ENCODE data around the gene BCAR1.
A peak's percentile ranks its signal among the peaks of the same experiment; 100 is the strongest.
"Not testable (repeated sequence)": the region's sequence is repeated elsewhere in the genome, so short reads cannot be mapped to it uniquely, and the experiment has no call there.

BCAR1 gene

DNA sequence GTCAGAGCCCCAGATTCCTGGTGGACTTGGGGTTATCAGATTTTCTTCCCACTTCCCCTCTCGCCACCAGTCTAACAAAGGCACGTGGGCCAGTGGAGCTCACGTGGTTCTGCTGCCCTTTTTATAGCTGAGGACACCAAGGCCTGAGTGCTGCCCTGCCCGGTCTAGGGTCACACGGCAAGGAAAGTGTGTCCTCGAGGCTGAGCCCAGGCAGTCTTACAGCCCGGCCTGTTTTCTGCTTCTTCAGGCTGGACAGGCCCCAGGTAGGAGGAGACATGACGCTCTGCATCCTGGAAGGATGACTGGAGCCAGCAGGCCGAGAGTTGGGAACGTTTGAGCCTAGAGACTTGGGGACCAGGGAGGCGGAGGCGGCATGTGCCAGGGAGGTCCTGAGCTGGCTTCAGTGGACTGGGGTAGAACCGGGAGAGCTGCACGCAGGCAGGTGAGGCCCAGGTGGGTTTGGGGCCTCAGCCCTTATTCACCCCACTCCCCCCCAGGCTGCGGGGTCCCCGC is 29.1 kb downstream of the BCAR1 start:
- peak; percentile 76 for DNase-seq

DNA sequence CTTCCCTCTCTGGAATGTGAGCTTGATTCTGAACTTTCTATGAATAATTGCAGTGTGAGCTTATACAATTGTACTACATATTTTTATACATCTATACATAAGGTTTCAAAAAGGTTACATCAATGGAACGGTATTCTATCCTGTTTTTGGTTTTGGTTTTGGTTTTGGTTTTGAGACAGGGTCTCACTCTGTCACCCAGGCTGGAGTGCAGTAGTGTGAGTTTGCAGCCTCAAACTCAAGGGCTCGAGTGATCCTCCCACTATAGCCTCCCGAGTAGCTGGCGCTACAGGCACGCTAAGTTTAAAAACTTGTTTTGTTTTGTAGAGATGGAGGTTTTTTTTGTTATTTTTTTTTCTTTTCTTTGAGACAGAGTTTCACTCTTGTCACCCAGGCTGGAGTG is 31.6 kb downstream of the BCAR1 start:
- no peak for DNase-seq

DNA sequence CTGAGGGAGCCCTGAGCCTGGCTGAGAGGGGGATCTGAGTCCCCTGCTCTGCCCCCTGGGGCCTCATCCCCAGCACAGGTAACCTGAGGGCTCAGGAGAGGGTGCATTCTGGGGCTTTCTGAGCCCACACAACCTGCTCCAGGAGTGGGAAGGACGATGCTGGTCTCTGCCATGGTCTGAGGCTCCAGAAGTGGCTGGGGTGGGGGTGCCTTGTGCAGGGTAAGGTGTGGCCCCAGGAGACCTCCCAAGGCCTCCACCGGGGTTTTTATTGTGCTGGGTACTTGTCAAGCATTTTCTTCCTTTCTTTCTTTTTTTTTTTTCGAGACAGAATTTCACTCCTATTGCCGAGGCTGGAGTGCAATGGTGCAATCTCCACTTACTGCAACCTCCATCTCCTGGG is 32.3 kb downstream of the BCAR1 start:
- no peak for DNase-seq

- no peak for DNase-seq
Measured at GRCh38 chr16:75218256-75219076, 33.0 kb downstream of the BCAR1 start, which contains the start of gene CTRB1. CTRB1 (plus strand) TSS chr16:75218988; CDS start chr16:75219008, 20 bp downstream.

- no peak for DNase-seq
Measured at GRCh38 chr16:75217389-75217851, 34.0 kb downstream of the BCAR1 start.

GRCh38 chr16:75216576-75216975 is 34.8 kb downstream of the BCAR1 start:
- no peak for DNase-seq

- no peak for DNase-seq
Measured at GRCh38 chr16:75216127-75216526, 35.3 kb downstream of the BCAR1 start.

DNA sequence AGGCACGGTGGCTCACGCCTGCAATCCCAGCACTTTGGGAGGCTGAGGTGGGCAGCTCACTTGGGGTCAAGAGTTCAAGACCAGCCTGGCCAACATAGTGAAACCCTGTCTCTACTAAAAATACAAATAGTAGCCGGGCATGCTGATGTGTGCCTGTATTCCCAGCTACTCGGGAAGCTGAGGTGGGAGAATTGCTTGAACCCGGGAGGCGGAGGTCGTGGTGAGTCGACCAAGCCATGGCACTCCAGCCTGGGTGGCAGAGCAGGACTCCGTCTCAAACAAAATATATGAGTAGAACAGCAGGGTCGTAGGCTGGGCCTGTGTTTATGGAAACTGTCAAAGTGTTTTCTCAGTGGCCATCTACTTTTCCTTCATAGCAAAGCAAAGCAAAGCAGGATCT is 40.1 kb downstream of the BCAR1 start:
- DNase-seq, result not testable (repeated sequence)

DNA sequence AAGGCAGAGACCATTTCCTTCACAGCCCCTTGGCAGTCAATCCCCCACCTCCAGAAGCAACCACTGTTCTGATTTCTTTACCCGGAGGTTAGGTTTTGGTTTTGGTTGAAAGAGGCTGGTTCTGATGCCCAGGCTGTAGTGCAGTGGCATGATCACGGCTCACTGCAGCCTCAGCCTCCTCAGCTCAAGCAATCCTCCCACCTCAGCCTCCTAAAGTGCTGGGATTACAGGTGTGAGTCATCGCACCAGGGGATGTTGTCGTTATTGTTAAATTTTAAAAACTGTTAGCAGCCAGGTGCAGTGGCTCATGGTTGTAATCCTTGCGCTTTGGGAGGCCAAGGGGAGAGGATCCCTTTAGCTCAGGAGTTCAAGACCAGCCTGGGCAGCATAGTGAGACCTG is 41.5 kb downstream of the BCAR1 start:
- DNase-seq, result no peak

DNA sequence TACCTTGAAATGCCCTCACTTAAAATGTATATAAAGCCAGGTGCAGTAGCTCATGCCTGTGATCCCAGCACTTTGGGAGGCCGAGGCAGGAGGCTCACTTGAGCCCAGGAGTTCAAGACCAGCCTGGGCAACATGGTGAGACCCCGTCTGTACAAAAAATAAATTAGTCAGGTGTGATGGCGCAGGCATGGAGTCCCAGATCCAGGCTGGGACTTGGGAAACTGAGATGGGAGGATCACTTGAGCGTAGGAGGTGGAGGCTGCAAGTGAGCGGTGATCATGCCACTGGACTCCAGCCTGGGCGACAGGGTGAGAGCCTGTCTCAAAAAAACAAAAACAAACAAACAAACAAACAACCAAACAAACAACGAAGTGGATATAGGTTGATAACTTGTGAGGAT is 41.9 kb downstream of the BCAR1 start:
- DNase-seq, result not testable (repeated sequence)

DNA sequence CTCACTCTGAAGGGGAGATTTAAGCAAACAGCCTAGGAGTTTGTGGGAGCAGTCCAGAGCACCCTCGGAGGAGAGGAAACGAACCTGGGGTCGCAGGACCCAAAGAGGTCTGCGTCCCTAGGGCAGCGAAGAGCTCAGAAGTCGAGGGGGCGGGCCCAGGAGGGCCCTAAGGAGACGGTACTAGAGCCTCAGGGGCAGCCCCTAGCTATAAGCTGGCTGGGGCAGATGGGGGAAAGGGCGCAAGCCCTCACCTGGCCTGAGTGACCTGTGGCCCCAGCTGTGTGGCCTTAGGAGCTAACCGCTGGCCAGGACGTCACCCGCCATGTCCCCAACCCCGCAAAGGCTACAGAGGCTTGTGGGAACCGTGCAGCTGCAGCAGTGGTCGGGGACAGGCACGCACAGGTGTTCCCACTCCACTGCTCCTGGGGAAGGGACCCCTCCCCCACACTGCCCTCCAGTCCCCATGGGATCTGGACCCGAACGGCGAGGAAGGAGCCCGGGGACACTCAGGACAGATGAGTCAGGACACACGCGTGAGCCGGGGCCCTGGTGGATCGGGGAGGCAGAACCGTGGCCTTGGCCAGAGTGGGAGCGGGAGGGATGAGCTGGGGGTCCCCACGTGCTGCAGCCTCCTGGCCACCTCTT is 42.4 kb downstream of the BCAR1 start:
- DNase-seq, result no peak

GRCh38 chr16:75208242-75208825 is 43.1 kb downstream of the BCAR1 start:
- DNase-seq, result no peak

GRCh38 chr16:75207831-75208230 is 43.6 kb downstream of the BCAR1 start:
- DNase-seq, result no peak

DNA sequence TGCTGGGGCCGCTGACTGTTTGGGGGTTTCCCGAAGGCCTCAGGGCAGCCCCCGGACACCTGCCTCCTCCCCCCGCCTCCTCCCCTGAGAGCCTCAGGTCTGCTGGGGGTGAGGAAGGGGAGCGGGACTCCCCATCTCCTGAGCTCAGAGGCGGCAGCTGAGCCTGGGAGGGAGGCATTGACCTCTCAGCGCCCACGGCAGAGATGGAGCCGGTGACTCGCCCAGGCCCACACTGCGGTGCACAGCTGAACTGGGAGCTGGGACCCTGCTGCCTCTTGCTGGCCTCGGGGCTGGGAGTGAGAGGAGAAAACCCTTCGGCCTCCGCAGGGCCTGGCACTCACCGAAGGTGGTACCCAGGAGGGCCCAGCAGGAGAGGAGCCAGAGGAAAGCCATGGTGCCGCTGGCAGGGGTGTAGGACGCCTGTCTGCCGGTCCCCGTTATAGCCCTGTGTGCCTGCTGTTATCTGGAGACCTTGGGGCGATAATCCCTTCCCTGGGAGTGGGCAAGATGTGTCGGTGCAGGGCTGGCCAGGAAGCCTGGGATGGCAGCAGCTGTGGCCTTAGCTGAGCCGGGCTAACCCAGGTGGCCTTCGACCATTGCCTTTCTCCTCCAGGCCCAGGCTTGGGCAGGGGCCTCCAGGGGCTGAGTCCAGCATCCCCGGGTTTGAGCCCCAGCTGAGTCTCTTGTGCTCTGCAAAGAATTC is 44.5 kb downstream of the BCAR1 start, which contains the start of gene CTRB2:
Gene CTRB2, minus strand, starts transcription at position 413 of the 703 bp plus-strand sequence. Its CDS starts 20 bp downstream, at position 393.
- DNase-seq, result no peak

DNA sequence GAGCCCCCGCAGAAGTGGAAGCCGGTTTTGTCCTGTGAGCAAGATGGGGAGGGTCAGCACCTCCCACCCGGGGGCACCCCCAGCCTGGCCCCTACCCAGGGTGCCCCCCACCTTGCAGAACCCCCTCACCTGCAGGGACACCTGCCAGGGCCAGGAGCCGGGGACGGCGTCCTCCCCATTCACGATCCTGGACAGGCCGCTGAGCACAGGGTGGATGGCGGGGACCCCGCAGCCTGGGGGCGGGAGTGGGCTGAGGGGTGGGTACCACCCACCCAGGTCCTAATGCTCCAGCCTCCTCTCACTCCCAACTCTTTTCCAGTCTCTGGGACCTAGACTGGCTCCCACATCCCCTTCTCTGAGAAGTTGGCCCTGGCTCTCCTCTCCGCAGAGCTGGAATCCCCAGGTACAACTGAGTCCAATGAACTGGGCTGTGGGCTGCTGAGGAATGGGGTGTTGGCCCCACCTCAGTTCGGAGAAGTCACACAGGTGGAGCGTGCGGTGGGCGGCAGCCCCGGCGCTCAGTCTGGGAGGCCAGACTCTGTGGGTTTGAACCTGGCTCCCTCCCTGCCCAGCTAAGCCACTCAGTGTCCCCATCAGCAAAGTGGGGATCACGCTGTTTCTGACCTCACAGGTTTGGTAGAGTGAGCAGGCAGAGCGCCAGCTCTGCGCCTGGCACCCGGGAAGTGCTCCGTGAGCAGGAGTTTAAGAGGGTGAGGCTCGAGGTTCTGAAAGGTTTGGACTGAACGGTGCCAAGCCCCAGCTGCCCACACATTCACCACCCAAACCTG is 45.3 kb downstream of the BCAR1 start:
- not testable (repeated sequence) for DNase-seq

DNA sequence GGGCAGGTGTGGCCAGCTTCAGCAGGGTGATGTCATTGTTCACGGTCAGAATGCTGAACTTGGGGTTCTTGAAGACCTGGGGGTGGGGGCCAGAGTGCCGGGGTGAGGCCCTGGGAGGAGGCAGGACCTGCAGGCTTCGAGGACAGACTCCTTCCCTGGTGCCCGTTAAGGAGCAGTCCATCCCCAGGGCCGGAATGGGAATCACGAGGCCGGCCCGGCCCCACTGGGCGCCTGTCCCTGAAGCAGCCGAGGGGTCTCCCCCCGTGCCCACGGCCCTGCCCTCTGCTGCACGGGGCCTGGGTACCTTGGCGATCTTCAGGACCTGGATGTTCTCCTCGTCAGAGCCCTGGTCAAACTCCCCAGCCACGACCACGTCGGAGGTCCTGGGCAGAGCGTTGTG is 46.0 kb downstream of the BCAR1 start:
- not testable (repeated sequence) for DNase-seq

DNA sequence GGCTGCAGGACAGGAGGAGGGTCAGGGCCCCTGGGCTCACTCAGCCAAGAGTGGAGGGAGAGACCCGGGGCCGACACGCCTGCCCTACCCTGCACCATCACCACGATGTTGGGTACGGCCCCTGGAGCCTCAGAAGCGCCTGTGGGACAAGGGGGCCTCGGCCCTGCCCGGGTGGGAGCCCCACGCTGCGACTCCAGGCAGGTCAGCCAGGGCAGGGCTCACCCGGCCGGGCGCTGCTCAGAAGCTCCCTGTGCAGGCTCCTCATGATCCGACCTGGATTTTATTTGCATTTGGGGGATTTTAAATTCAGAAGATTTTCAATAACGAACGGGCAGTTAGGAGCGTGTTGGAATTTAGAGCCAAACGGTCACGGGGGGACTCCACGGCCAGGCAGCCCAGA is 46.5 kb downstream of the BCAR1 start:
- DNase-seq, result not testable (repeated sequence)

- DNase-seq, result no peak
Measured at GRCh38 chr16:75204410-75204758, 47.0 kb downstream of the BCAR1 start.

DNA sequence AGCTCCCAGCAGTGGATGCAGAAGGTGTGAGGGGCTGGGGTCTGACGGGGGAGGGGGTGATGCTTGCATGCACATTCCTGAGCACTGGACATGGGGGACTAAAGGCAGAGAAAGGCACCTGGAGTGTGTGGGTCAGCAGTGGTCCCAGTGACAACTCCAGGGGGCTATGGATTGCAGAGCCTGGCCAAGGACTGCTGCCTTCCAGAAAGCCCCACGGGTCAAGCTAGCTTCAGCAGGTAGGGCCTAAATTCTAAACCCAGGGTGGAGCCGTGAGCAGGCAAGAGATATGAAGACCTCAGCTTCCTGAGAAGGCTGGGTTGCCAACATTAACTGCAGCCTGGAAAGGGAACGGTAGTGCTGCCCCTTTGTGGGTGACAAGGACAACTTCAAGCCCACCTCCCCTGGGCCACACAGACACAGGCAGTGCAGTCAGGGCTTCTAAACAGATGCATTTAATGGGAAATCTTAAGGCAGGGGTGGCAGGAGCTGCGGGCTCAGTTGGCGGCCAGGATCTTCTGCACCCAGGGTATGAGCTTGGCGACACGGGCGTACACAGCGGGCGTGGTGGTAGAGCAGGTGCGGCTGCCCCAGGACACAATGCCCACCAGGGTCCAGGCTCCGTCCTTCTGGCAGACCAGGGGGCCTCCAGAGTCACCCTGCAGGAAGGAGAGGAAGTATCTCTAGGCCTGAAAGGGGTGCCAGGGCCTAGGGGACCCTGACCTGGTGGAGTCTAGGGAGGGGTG is 47.6 kb downstream of the BCAR1 start:
- no peak for DNase-seq

DNA sequence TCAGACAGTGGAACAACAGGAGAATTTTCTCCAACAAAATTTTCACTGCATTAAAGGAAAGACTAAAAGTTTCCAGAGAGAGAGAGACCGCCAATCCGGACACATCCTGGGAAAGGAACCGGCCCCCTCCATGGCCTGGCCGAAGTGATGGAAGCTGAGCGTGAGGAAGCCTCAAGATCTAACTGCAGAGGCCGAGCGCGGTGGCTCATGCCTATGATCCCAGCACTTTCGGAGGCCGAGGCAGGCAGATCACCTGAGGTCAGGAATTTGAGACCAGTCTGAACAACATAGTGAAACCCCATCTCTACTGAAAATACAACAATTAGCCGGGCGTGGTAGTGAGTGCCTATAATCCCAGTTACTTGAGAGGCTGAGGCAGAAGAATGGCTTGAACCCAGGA is 48.3 kb downstream of the BCAR1 start:
- no peak for DNase-seq

GRCh38 chr16:75202069-75202590 is 49.3 kb downstream of the BCAR1 start:
- DNase-seq, result no peak
